Cortex of kidney (tissue), 1 donor: ENCODE data around the gene SYTL3.

Experiments used
- DNase-seq: peaks from one replicate; lab custom pipeline; 2025; lab: John Stamatoyannopoulos, UW

SYTL3 gene

GRCh38 chr6:158725704-158726103 is 75.8 kb downstream of the SYTL3 start:
- no peak for DNase-seq

DNA sequence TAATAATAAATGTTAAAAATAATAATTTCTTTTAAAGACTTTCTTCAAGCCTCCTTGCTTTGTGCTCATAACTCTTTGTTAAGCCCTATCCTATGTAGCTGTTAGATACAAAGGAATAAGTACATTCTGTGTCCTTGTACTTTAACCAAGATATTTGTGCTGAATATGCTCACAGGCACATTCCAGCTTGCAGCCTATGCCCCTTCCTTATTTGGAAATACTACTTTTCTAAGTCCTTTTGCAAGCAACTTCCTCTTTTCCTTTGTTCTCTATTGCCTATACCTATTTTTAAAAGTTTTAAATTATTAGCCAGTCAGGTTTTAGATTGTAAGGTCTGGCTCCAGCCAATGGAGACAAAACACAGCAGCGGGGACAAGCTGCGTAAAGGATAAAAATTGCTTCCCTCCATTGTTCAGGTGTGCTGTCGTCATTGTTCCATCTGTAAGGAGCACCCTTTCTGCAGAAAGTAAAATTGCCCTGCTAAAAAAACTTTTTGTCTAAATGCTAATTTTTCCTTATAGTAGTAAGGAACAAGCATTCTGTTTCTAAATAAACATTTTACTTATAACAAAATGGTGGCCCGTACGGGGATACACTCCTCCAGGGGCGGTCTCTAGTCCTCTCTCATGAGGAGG is 80.2 kb downstream of the SYTL3 start:
- no peak for DNase-seq

- DNase-seq, result no peak
Observed at GRCh38 chr6:158730541-158730907, 80.7 kb downstream of the SYTL3 start.

GRCh38 chr6:158735009-158735408 is 85.2 kb downstream of the SYTL3 start:
- DNase-seq, result no peak

DNA sequence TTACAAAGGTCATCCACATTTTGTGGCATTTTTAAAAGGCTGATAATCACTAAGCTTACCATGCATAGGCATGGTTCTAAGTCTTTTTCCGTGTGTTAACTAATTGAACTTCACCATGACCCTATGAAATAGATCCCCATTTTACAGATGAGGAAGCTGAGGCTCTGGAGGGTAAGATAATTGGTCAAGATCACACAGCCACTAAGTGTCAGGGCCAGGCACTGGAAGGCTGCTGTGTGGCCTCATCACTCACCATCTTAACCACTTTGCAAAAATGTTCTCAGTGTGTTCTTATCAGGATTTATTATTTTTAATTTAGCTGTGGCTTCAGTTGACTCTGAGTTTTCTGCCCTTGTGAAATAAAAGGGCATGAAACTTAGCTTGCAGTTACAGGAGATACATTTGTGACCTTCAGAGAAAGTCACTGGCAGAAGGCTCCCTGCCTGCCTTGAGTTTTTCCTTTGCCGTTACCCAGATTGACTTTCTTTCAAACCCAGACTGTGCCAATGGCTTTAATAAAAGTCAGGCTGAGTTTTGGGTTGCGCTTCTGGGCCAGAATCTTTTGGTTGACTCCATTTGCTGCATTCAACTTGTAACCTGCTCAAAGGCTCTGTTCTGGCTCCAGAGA is 87.3 kb downstream of the SYTL3 start:
- no peak for DNase-seq

DNA sequence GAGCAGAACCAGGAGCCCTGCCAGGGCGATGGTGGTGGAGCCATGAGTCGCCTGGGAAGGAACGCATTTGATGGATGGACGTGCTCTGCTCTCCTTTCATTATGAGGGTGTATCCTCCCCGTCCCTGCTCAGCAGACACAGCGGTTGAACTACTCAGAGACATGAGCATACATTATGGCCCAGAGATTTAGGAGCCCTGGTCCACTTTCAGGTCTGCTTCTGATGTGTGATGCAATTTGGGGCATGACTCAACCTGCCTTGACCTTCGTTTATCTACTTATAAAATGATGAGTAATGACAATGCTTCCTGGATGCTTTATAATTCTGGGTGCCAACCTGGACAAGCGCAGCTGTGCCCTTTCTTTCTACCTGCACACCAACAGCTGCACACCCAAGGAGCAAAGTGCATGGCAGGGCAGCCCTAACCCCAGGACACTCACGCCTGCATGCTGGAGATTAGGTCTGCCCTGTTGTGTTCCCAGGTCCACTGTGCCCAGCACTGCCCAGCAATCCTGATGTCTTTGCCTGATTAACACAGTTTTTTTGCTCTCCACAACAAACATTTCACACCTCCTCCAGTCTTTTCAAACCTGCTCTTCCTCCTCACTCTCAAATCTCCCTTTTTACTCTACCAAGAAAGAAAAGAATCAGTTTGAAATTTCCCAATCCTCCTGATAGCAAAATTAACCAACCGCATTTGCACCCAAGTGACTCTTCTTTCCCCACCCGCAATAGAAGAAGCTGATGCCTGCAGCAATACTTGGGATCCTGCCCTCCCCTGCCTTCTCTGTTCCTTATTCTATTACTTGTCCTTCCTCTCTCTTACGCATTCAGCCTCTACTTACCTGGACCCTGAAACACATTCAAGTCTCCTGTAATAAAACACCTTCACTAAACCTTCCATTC is 88.1 kb downstream of the SYTL3 start:
- DNase-seq, result no peak

DNA sequence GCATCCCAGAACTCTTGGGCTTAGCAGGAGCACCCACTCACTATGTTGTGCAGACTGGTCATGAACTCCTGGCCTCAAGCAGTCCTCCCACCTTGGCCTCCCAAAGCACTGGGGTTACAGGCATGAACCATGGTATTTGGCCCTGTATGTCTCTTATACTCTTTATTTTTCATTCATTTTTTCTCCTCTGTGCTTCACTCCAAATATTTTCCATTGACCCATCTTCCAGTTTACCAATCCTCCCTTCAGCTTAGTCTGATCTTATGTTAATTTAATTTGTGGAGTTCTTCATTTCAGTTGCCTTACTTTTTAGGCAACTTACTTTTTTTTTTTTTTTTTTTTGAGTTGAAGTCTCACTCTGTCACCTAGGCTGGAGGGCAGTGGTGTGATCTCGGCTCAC is 89.8 kb downstream of the SYTL3 start:
- no peak for DNase-seq

GRCh38 chr6:158743033-158743651 is 93.3 kb downstream of the SYTL3 start:
- DNase-seq, result no peak

- DNase-seq, result no peak
Observed at GRCh38 chr6:158744986-158745430, 95.2 kb downstream of the SYTL3 start.

DNA sequence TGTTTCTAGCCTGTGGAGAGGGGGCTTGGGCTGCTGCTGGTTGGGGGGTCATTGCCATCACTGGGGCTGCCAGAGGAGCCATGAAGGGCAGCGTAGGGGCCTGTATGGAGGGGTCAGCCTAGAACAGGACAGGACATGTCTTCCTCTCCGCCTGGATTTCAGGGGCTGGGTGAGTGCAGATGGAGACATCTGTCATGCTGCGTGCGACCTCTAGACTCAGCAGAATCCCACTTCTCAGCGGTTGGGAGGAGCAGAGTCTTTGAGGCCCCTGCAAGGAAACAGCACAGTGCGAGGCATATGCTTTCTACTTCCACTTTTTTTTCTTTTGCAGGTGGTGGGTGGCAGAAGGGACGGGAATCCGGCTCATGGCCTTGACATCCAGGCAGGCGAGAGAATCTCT is 101.4 kb downstream of the SYTL3 start:
- no peak for DNase-seq

GRCh38 chr6:158751921-158752320 is 102.1 kb downstream of the SYTL3 start:
- DNase-seq, result no peak

DNA sequence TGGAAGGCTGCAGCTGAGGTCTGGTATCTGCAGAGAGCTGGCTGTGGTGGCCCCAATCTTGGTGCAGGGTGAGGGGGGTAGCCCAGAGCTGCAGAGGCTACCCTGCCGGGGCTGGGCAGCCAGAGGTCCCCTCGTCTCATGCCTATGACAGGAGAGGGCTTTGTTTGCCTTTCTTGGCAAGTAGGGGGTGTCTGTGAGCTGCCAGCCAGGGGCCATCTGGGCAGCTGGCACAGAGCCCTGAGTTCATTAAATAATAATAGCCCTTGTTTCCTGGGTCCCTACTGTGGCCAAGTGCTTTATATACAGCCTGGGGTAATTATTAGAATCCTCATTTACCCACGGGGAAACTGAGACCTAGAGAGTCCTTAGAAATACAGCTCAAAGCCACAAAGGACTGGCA is 102.8 kb downstream of the SYTL3 start:
- DNase-seq, result no peak

DNA sequence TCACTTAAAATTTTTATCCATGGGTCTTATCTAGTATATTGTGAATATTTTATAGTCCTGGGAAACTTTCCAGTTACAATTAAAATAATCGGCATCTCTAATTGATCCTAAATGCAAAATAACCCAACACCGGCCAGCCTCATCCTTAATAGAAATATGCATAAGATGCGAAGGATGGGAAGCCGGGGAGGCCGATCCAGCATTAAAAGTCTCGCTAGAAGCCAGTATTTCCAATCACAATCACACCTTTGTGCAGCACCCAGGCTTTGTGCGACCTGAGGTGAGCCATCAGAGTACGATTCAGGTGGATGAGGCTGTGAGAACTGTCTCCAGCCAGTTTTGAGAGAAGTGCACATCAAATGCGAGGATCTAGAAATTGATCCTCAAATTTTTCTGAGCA is 104.0 kb downstream of the SYTL3 start:
- DNase-seq, result no peak

DNA sequence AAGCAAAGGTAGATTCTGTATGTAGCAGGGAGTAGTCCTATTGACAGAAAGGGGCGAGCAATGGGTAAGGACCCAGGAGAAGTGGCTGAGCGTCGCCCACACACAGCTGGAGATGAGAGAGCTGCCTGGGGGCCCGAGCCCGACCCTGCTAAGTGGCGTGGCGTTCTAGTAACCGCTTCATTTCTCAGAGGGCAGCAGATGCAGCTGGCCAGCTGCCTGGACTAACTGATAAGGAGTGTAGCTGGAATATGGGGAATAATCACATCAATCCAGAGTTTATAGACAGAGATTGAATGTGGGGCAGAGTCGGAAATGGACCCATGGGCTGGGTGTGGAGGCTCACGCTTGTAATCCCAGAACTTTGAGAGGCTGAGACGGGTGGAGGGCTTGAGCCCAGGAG is 104.9 kb downstream of the SYTL3 start:
- DNase-seq, result no peak

DNA sequence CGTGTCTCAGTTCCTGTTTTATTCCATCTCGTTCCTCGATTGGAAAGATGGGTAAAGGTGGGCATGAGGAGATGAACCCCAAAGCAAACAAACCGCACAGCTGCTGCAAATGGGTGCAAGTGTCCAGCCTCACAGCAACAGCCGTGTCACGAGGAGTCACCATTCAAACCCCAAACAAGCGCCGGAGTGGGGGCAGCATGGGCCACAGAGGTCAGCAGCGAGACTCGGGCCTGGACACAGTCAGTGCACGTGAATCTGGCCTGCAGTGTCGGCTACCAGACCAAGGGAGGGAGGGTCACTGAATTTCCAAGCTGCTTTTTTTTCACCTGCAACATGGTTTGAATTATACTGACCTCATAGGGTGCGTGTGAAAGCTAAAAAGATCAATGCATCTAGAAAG is 105.8 kb downstream of the SYTL3 start:
- DNase-seq, result no peak

- DNase-seq, result no peak
Observed at GRCh38 chr6:158756126-158756525, 106.3 kb downstream of the SYTL3 start.

- no peak for DNase-seq
Observed at GRCh38 chr6:158756977-158757752, 107.3 kb downstream of the SYTL3 start.

- no peak for DNase-seq
Observed at GRCh38 chr6:158757753-158758090, 107.9 kb downstream of the SYTL3 start.

DNA sequence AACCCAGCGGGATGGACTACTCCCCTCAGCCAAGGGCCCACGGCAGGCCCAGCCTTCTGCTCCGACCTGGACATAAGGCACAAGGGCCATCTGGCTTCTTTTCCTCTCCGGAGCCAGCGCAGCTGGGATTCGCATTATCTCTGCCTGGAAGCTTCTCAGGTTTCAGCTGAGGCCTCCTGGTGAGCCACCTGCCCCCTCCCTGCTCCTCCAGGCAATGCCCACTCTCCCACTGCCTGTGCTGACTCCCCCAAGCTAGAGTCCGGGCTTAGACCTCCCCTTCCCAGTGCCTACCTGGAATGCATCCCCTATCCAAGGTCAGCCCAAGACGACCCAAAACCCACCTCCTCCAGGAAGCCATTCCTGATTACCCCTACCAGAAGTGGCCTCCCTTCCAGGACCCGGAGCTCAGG is 108.6 kb downstream of the SYTL3 start:
- no peak for DNase-seq

DNA sequence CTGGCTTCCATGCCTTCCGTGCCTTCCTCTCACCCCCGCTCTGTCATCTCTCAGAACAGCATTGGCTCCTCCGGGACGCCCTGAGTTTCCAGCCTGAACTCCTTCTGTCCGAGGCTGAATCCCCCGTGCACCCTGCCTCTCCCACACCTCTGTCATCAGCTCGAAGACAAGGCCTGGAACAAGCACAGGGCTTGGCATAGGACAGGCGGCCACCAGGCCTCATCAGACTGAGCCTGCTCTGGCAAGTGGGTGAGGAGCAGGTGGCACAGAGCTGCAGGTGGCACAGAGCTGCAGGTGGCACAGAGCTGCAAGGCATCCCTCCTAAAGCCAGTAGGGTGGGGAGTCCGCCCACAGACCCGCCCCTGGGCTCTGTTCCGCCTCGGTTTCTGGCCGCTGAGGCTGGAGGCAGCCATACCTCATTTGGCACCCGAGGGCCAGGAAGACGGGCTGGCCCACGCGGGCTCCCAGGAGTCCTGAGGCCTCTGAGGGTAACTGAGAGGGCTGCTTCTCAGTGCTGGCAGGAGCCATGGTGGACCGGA is 109.2 kb downstream of the SYTL3 start:
- no peak for DNase-seq

DNA sequence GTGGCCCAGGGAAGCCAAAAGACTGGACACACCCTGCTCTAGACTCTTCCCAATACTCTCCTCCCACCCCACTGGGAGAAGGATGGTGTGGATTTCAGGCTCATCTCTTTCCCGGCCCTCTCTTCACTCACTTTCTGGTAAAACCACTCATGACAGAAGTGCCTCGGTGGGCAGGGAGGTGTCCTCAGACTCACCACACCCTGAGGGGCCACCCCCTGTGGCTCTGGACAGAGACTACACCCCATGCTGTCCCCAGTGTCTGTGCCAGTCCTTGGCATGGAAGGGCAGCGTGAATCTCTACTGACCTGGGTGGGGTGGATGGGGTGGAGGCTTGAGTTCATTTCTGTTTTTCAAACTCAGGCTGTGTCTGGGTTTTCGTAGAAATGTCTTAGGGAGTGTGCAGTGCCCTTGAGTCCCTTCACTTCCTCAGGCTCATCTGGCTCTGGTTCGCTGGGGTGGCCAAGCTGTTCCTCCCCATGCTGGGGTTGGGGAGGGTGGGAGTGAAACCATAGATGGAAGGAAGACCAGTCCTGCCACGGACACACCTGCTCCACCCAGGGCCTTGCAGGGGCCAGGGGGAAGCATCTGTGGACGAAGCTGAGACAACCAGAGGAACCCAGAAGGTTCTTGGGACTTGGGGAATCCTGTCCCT is 110.2 kb downstream of the SYTL3 start:
- no peak for DNase-seq
